ENCODE data around the gene SLC30A3. TPM values are rescaled to one million over a fixed set of nuclear protein-coding genes. Genes with fewer than 3 reads are reported as not detected.

Gene SLC30A3
- total and polyA plus RNA-seq, 2 experiments from 2014 or later, result 84.7 to 111 TPM

DNA sequence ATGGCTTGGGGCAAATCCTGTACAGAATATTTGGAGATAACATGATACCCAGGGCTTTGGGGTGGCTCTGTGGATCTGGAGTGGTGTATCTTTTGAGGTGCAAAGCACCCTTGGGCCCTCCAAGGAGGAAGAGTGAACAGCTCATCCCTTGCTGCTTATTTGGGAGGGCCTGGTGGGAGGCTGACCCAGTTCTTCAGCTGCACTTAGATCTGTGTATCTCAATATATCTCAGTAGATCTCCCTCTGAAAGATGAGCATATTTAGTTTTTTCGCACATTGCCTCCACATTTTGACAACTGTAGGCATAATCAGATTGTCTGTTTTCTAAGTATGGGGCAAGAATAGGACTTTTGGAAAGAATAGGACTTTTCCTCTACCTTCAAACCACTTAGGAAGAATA, 22.1 kb upstream of the SLC30A3 start:
- TF ChIP-seq CTCF (IDR thresholded peaks at IDR 0.05; ENCODE audit: low read depth, low read length), result no peak
- Histone ChIP-seq H3K4me1 (ENCODE audit: low read depth) (peaks cover 48% of the 10 kb centered on the region), H3K9me3 (ENCODE audit: low read depth) (no peaks in the 10 kb centered on the region), H3K27ac (no peak overlapping the region), H3K4me3 (no peak overlapping the region), H3K36me3 (no peaks in the 10 kb centered on the region), H3K27me3 (no peaks in the 10 kb centered on the region)
- no peak for DNase-seq (ENCODE audit: low read depth in 1 of 2, low spot score in 1 of 2)

GRCh38 chr2:27282892-27283291, 20.0 kb upstream of the SLC30A3 start:
- no peaks in the 10 kb centered on the region for H3K9me3 ChIP-seq (ENCODE audit: low read depth)
- peak overlapping the region; percentile 17 for H3K4me3 ChIP-seq
- peaks cover 49% of the 10 kb centered on the region for H3K4me1 ChIP-seq (ENCODE audit: low read depth)
- H3K36me3 ChIP-seq, result no peaks in the 10 kb centered on the region
- peak in 1 of 2 donors; percentile 50 for DNase-seq (ENCODE audit: low read depth in 1 of 2, low spot score in 1 of 2)
- peak overlapping the region; percentile 97 for H3K27ac ChIP-seq
- TF ChIP-seq CTCF (IDR thresholded peaks at IDR 0.05; ENCODE audit: low read depth, low read length), result no peak
- H3K27me3 ChIP-seq, result no peaks in the 10 kb centered on the region

DNA sequence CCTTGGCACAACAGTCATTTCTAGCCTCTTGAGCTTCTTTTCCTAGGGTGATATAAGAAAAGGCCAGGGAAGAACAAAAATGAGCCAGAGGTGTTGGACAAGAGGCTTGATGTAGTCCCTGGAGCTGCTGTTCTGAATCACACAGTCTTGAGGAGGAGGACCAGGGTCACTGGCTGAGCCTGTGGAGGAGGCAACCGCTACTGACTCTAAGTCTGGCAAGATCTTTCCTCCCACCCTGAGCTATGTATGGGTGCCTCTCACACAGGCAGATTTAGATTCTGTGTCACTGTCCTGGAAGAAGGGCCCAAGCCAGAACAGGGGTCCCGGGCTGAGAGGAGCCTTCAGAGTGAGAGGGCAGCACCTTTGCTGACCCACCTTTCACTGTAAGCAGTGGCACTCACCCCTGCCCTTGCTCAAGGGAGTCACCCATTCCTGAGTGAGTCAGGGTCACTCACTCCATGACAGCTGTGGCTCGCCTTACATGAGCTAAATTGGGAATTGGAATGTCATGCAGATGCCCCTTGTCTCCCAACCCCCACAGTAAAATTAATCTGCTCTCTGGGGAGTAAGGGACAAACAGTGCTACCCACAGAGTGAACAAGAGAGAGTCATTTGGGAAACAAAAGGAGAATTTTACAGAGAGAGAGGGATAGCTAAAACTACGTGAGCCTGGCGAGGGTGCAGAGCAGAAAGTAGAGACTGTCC, 19.2 kb upstream of the SLC30A3 start, which contains the start of gene TRIM54:
TSS of gene TRIM54 (plus strand) at position 575 of the 705 bp plus-strand sequence. CDS start 303 bp downstream, outside the sequence.
- H3K4me1 ChIP-seq (ENCODE audit: low read depth), result peaks cover 49% of the 10 kb centered on the region
- H3K4me3 ChIP-seq, result peak within 1 kb of the TSS; percentile 17
- peak within 1 kb of the TSS; percentile 97 for H3K27ac ChIP-seq
- no peaks in the 10 kb centered on the region for H3K9me3 ChIP-seq (ENCODE audit: low read depth)
- TF ChIP-seq CTCF (IDR thresholded peaks at IDR 0.05; ENCODE audit: low read depth, low read length), result no peak
- H3K27me3 ChIP-seq, result no peaks in the 10 kb centered on the region
- no peaks in the 10 kb centered on the region for H3K36me3 ChIP-seq
- peak in 1 of 2 donors; percentile 66 for DNase-seq (ENCODE audit: low read depth in 1 of 2, low spot score in 1 of 2)

DNA sequence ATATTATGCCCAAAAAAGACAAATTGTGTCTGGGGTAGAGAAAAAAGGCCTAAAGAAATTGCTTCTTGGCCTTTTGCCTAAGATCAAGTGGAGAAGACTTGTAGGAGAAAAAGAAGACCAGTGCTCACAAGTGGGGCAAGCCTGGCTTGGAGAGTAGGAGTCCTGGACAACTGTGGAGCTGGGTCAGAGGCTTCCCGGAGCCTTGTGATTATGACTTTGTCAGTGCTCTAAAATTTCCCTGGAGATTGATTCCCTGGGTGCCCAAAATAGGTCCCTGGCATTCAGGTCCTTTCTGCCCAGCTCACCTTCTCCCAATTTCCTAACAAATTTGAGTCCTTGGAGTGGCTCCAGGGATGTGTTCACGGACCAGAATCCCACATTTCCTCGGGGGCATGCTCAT, 18.6 kb upstream of the SLC30A3 start:
- DNase-seq (ENCODE audit: low read depth in 1 of 2, low spot score in 1 of 2), result no peak
- no peak for TF ChIP-seq CTCF (IDR thresholded peaks at IDR 0.05; ENCODE audit: low read depth, low read length)
- Histone ChIP-seq H3K27me3 (no peaks in the 10 kb centered on the region), H3K4me3 (no peak overlapping the region), H3K4me1 (ENCODE audit: low read depth) (peaks cover 46% of the 10 kb centered on the region), H3K27ac (peak overlapping the region; percentile 97), H3K36me3 (no peaks in the 10 kb centered on the region), H3K9me3 (ENCODE audit: low read depth) (no peaks in the 10 kb centered on the region)

DNA sequence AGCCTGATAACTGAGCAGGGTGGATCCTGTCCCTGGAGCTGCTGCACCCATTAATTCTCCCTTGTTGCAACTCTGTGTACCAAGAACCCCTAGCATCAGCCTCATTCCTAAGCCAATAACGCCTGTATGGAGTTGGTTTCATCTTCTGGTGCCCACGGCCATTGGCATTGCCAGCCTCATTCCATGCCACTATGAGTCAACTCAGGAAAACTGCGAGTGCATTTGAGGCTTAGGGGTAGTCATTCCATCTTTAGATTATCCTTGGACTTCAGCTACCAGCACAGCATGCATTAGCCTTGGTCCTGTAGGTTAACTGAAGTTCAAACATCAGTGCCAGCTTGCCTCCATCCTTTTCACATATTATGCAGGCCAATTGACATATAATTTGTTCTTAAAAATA, 18.0 kb upstream of the SLC30A3 start:
- H3K4me3 ChIP-seq, result no peak overlapping the region
- no peaks in the 10 kb centered on the region for H3K36me3 ChIP-seq
- peak overlapping the region; percentile 97 for H3K27ac ChIP-seq
- H3K4me1 ChIP-seq (ENCODE audit: low read depth), result peaks cover 46% of the 10 kb centered on the region
- no peak for TF ChIP-seq CTCF (IDR thresholded peaks at IDR 0.05; ENCODE audit: low read depth, low read length)
- H3K27me3 ChIP-seq, result no peaks in the 10 kb centered on the region
- no peak for DNase-seq (ENCODE audit: low read depth in 1 of 2, low spot score in 1 of 2)
- no peaks in the 10 kb centered on the region for H3K9me3 ChIP-seq (ENCODE audit: low read depth)

All from cardiac muscle cell (in vitro differentiated cells and primary cell).